Activated CD4-positive, alpha-beta T cell treated with anti-CD3 and anti-CD28 coated beads, Interleukin-2, Interleukin-4, amounts not matched to agents 100 ng/mL and 50 ng/mL, durations not matched to agents 16 hours and 8 hours (primary cell): ENCODE data around the gene UGDH.
A peak's percentile ranks its signal among the peaks of the same experiment; 100 is the strongest.
"Not testable (repeated sequence)": the region's sequence is repeated elsewhere in the genome, so short reads cannot be mapped to it uniquely, and the experiment has no call there.

Experiments
- DNase-seq: peaks from one replicate; pipeline ENCODE4 v3.0.0-alpha.2; 2020; ENCODE audit warnings: low spot score

Gene UGDH

DNA sequence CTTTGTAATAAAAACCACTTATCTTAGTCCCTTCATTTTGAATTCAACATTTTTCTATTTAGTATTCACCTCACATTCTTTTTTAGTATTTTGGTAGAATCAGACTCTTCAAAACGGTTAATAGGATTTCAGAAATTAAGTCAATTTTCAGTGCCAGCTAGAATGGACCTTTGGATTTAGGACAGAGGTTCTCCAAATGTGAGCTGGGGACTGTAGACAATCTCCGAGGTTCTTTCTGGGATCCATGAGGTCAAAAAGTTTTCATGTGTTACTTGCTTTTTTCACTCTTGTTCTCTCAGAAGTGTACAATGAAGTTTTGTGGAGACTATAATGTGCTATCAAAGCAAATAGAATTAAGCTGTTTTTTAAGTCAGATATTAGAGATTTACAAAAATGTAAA is 2.3 kb upstream of the UGDH start:
- no peak for DNase-seq

- no peak for DNase-seq
Observed at GRCh38 chr4:39528061-39528465, 824 bp upstream of the UGDH start.

DNA sequence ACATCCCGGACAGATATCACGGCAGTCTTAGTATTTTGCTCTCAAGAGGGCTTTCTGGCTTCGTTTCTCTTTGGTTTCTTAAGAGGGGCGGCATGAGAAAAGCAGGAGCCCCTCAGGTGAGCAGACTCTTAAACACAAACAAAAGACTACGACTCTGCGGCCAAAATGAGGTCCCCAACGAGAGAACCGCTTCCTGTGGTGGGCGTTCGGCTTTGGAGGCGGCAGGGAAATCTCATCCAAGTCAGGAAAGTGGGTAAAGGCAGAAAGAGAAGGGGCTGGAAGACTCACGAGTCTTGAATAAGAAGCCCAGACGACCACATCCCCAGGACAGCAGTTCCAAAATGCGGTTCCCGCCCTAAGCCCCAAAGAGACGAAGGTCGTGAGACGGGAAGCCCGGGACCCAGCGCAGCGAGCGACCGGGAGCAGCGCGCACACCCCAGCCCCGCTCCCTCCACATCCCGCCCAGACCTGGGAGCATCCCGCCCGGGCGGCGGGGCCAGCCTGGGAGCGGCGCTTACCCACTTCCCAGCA is 409 bp downstream of the UGDH start:
- DNase-seq = peak; percentile 11

DNA sequence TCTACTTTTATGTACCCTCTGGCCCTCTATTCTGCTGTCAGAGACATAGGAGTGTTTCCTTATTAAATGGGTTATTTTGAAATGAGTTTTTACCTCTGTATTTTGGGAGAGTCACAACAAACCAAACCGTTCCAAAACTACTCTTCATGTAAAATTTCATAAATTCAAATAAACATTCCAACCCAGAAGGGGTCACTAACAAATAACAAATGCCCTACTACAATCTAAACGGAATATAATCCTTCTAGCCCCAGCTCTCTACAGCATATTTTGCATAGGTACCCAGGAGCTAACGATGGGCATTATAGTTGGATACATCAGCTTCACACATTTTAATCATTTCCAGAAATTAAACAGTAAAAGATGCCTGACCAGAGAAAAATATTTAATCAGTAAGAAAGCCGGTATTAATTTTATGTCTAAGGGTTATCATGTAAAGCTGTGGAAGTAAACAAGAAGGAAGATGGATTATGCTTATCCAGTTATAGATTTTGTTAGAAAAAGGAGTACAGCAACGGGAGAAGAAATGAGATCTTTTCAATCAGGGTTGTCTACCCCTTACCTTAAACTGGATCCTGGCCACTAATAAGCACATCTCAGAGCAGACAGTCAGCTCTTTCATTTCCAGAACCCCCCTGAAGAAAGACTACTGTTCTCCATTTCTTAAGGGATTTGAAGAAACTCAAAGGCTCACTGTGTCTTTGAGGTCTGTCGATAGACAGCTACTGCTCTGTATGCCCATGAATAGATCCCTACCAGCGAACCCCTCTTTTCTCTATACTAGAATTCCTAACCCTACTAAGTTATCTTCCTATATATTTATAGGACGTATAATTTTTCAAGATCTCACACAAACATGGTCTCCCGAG is 1.2 kb downstream of the UGDH start:
- DNase-seq = no peak

DNA sequence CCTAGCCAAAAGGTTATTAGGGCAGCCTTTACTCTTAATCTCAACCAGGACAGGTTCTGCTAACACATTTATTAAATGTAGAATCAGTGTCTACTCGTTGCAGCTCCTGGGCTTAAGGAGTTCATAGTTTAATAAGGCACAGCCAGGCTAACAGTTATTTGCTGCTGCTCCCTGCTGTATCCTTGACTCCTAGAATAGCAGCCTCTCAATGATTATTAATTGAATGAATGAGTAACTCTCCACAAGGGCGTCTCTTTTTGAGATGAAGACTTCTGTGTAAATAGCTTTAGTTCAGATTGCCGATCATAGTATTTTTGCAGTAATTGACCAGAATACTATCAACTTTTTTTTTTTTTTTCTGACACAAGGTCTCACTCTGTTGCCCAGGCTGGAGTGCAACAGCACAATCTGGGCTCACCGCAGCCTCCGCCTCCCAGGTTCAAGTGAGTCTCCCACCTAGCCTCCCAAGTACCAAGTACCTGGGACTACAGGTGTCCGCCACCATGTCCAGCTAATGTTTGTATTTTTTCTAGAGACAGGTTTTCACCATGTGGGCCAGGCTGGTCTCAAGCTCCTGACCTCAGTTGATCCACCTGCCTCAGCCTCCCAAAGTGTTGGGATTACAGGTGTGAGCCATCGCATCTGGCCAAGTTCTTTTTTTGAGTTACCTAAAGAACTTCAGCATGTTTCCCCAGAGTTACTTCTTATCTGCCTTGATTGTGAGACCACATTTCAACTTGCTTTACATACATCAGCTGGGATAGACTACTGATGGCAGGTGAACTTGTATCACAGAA is 2.9 kb downstream of the UGDH start:
- DNase-seq = no peak

DNA sequence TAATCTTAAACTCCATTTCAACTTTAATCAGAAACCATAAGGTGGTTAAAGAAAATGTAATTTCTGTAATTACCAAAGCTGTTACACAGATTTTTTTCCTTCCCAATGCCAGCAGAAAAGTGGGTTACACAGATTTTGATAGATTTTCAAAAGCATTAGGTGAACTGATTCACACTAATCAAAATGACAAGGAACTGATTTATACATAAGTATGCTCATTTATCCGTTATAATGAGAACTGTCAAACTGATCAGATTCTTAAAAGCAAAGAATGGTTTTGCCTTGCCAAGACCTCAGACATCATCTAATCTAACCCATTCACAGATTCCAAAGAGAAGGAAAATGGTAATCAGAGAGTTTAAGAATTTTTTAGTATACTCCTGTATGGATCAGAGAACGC is 5.2 kb downstream of the UGDH start:
- DNase-seq = no peak

DNA sequence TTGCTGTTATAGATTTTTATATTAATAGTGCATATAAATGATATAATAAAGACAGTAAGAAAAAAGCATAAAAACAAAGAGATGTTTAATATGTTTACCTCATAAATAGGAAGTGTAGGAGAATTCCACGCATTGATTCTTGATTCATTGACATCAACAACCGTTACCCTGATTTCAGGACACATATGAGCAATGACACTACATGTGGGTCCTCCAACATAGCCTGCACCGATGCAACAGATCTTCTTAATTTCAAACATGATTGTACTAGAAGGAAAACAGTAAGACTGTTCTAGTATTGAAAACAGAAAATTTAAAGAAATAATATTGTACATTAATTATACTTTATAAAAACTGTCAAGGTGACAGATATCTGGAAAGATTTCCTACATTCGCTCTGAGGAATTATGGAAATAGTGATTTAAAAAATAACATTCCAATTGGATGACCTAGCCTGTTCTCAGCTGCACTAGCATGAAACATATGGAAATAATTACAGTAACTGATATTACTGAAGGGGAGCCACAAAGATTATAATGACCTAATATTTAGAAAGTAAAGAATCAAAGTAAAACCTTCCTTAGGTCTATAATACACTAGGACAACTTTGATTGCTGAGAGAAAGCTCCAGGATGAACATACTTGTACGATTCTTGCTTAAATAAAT is 5.9 kb downstream of the UGDH start:
- no peak for DNase-seq

DNA sequence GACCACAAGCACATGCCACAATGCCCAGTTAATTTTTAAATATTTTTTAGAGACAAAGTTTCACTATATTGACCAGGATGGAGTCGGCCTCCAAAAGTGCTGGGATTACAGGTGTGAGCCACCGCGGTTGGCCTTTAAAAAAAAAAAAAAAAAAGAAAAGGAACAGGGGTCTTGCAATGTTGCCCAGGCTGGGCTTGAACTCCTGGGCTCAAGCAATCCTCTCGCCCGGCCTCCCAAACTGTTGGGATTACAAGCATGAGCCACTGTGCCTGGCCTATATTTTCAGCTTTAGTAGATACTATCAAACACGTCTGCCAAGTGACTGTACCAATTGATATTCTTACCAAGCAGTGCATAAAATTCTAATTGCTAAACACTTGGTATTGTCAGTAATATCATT is 8.8 kb downstream of the UGDH start:
- no peak for DNase-seq

- DNase-seq = no peak
Observed at GRCh38 chr4:39516407-39516966, 10.8 kb downstream of the UGDH start.

GRCh38 chr4:39515669-39516401 is 11.4 kb downstream of the UGDH start:
- not testable (repeated sequence) for DNase-seq

DNA sequence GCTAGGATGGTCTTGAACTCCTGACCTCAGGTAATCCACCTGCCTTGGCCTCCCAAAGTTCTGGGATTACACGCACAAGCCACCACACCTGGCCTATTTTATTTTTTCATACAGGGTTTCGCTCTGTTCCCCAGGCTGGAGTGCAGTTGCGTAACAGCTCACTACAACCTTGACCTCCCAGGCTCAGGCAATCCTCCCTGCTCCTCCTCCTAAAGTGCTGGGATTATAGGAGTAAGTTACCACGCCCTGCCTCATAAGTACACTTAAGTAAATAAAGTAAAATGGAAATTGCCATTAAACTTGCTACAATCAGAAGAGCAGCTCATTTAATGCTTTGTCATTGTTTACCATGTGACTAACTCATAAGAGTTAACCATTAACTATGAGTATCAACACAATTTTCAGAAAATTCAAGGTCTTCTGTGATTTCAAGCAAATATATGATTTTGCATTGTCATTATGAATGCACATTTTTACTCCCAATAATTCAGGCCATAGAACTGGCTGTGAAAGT is 12.3 kb downstream of the UGDH start:
- no peak for DNase-seq

GRCh38 chr4:39514266-39514665 is 13.0 kb downstream of the UGDH start:
- not testable (repeated sequence) for DNase-seq

DNA sequence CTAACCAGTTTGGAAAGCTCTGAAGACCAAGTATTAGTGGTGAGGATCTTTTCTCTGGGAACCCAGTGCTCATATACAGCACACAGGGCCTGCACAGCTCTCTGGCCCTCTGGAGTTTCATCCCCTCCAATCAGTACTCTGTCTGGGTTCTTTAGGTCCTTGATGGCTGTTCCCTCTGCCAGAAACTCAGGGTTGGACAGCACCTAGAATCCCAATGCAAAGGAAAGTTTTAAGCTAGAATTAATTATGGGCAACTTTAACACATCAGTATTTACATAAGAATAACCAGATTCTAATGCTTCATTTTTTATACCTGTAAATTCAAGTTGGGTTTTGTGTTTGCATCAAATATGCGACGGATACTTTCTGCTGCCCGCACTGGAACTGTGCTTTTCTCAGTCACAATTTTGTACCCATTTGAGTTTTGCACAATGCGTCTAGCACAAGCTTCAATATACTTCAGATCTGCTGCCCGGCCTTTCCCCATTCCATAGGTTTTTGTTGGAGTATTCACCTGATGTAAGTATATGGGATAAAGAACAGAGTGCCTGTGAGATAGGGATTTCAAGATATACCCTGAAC is 16.8 kb downstream of the UGDH start:
- DNase-seq = no peak

- no peak for DNase-seq
Observed at GRCh38 chr4:39505581-39505980, 21.7 kb downstream of the UGDH start.

DNA sequence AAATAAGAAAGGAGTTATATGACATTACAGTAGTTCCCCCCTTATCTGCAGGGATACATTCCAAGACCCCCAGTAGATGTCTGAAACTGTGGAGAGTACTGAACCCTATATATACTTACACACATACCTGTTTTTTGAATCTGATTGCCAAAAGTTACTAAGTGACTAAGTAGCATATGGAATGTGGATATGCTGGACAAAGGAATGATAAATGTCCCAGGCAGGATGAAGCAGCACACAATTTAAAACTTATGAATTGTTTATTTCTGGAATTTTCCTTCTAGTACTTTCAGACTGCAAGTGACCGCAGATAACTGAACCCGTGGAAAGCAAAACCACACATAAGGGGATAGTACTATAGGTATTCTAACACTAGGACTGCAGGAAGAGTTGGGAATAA is 22.7 kb downstream of the UGDH start:
- no peak for DNase-seq

DNA sequence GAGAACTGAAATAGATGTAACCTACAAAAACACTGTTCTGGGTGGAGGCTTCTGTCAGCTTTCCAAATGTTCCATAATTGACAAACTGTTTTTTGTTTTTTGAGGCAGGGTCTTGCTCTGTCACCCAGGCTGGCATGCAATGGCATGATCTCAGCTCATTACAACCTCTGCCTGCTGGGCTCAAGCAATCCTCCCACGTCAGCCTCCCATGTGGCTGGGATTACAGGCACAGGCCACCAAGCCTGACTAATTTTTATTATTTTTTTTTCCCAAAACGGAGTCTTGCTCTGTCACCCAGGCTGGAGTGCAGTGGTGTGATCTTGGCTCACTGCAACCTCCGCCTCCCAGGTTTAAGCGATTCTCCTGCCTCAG is 24.6 kb downstream of the UGDH start:
- not testable (repeated sequence) for DNase-seq

DNA sequence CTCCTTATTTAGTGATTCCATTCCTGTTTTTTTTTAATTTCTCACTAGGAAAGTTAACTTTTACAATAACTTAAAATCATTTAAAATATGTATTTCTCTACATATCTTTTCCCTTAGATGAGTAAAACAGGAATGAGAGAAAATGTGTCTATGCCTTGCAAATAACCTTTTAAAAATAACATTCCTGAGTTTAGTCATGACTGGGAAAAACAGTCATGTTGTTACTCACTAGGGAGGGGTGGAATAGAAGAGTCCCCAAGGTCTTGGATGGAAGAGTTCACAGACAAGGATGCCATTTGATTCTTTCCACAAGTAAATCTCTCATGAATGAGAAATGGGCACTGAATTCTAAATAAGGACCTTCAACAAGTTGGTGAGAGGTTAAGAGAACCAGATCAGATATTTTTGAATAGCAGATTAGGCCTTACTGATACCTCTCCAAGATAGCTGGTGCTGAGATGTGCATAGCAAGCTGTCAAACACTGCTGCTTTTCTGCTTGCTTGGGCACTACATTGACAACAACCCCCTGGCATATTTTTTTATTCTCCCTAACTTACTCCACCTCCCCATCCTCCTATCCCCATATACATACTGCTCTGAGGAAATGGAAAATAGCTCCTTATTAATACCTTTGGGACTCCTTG is 25.1 kb downstream of the UGDH start:
- DNase-seq = no peak

DNA sequence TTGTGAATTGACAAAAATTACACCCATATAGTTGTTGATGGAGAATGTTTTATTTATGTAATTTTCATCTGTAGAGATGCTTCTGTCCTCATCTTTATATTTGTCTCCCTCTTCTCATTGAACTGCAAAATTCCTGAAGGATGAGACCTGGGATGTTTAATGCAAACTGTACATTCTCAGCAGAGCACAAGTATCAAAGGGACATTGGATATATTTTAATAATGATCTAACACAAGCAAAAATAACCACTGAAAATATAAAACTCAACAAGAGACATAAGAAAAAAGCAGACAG is 28.6 kb downstream of the UGDH start:
- DNase-seq = no peak

DNA sequence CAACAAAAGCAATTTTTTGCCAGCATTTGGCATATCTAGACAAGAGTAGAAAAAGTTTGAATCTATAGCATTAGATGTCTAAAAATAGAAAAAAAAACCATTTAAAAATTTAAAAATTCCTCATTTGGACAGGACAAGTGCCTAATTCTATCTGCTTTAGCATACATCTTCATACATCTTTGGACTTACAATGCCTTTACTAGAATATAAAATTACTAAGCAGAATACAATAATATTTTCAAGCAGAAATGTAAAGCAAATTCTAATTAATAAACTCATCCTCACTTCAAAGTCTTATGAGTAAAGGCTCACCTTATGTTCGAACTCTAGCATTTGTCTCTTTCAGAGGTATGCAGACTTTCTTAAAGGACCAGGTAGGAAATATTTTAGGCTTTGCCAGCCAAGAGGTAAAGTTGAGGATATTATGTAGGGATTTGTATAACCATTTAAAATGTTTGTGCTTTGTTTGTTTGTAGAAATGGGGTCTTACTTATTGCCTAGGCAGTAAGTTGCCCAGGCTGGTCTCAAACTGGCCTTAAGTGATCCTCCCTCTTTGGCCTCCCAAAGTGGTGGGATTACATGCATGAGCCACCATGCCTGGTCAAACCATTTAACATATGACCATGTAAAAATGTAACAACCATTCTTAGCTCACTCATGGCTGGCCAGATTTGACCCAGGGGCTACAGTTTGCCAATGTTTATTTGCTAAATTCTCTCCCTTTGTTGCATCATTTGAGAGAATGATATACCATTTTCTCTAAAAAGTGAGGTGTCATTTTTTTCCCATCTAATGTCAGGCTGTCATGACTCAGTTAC is 29.1 kb downstream of the UGDH start:
- no peak for DNase-seq
